Measurements from ENCODE around the gene EPB41L1. TPM values are rescaled to one million over a fixed set of nuclear protein-coding genes. Genes with fewer than 3 reads are reported as not detected.

The EPB41L1 gene
- total and polyA plus RNA-seq, 2 donors from 2014 or later = 53.2 to 230 TPM

GRCh38 chr20:36130390-36130789 lies 24.1 kb upstream of the EPB41L1 start:
- Histone ChIP-seq H3K9ac (ENCODE audit: low read length in 3 of 3) (no peak overlapping the region), H3K4me1 (ENCODE audit: control insufficient read depth in 2 of 3, insufficient read depth in 2 of 3, low read depth in 1 of 3, low read length in 3 of 3) (peaks cover 0 to 9% (median 0%) of the 10 kb centered on the region in 3 donors), H3K27me3 (ENCODE audit: control insufficient read depth, insufficient read depth, low read length) (no peaks in the 10 kb centered on the region), H3K36me3 (ENCODE audit: control insufficient read depth in 2 of 3, insufficient read depth in 3 of 3, low read length in 3 of 3) (peaks cover 0 to 4% (median 0%) of the 10 kb centered on the region in 3 donors), H3K27ac (ENCODE audit: low read depth in 2 of 2, low read length in 2 of 2) (no peak overlapping the region), H3K9me3 (ENCODE audit: control insufficient read depth in 2 of 3, insufficient read depth in 1 of 3, low read length in 3 of 3) (no peaks in the 10 kb centered on the region), H3K4me3 (ENCODE audit: low read length in 3 of 3) (no peak overlapping the region)
- intact Hi-C loops (cut with DNase I) = no loop called here
- no peak for TF ChIP-seq CTCF (IDR thresholded peaks at IDR 0.05; ENCODE audit: borderline replicate concordance, extremely low read depth, insufficient read depth)
- DNase-seq = no peak
- no peak for FAIRE-seq

GRCh38 chr20:36132802-36133211 lies 21.7 kb upstream of the EPB41L1 start:
- Histone ChIP-seq H3K4me3 (ENCODE audit: low read length in 3 of 3) (no peak overlapping the region), H3K9ac (ENCODE audit: low read length in 3 of 3) (no peak overlapping the region), H3K9me3 (ENCODE audit: control insufficient read depth in 2 of 3, insufficient read depth in 1 of 3, low read length in 3 of 3) (no peaks in the 10 kb centered on the region), H3K36me3 (ENCODE audit: control insufficient read depth in 2 of 3, insufficient read depth in 3 of 3, low read length in 3 of 3) (no peaks in the 10 kb centered on the region), H3K27ac (ENCODE audit: low read depth in 2 of 2, low read length in 2 of 2) (peak overlapping the region; percentile 41 to 49), H3K4me1 (ENCODE audit: control insufficient read depth in 2 of 3, insufficient read depth in 2 of 3, low read depth in 1 of 3, low read length in 3 of 3) (peaks cover 0 to 9% (median 0%) of the 10 kb centered on the region in 3 donors), H3K27me3 (ENCODE audit: control insufficient read depth, insufficient read depth, low read length) (no peaks in the 10 kb centered on the region)
- intact Hi-C loops (cut with DNase I) = no loop called here
- no peak for FAIRE-seq
- no peak for TF ChIP-seq CTCF (IDR thresholded peaks at IDR 0.05; ENCODE audit: borderline replicate concordance, extremely low read depth, insufficient read depth)
- no peak for DNase-seq

GRCh38 chr20:36133821-36134220 lies 20.7 kb upstream of the EPB41L1 start:
- Histone ChIP-seq H3K27ac (ENCODE audit: low read depth in 2 of 2, low read length in 2 of 2) (no peak overlapping the region), H3K4me1 (ENCODE audit: control insufficient read depth in 2 of 3, insufficient read depth in 2 of 3, low read depth in 1 of 3, low read length in 3 of 3) (peaks cover 0 to 4% (median under 1%) of the 10 kb centered on the region in 3 donors), H3K27me3 (ENCODE audit: control insufficient read depth, insufficient read depth, low read length) (no peaks in the 10 kb centered on the region), H3K4me3 (ENCODE audit: low read length in 3 of 3) (no peak overlapping the region), H3K36me3 (ENCODE audit: control insufficient read depth in 2 of 3, insufficient read depth in 3 of 3, low read length in 3 of 3) (no peaks in the 10 kb centered on the region), H3K9me3 (ENCODE audit: control insufficient read depth in 2 of 3, insufficient read depth in 1 of 3, low read length in 3 of 3) (no peaks in the 10 kb centered on the region), H3K9ac (ENCODE audit: low read length in 3 of 3) (no peak overlapping the region)
- no peak for TF ChIP-seq CTCF (IDR thresholded peaks at IDR 0.05; ENCODE audit: borderline replicate concordance, extremely low read depth, insufficient read depth)
- intact Hi-C loops (cut with DNase I) = no loop called here
- DNase-seq (no peak), FAIRE-seq (no peak)

- no peak overlapping the region for H3K4me3 ChIP-seq (ENCODE audit: low read length in 3 of 3)
- H3K4me1 ChIP-seq (ENCODE audit: control insufficient read depth in 2 of 3, insufficient read depth in 2 of 3, low read depth in 1 of 3, low read length in 3 of 3) = peaks cover 0 to 4% (median 4%) of the 10 kb centered on the region in 3 donors
These were observed 19.4 kb upstream of the EPB41L1 start for GRCh38 chr20:36135159-36135558.

More at GRCh38 chr20:36135159-36135558, 19.4 kb upstream of the EPB41L1 start:
- intact Hi-C loops (cut with DNase I) = loop anchor here (5.0 kb wide), 1 partner anchor 143 kb away; no protein-coding TSS in a partner anchor
- DNase-seq (peak in 1 of 5 donors; percentile 12), FAIRE-seq (no peak)
- Histone ChIP-seq H3K27me3 (ENCODE audit: control insufficient read depth, insufficient read depth, low read length) (no peaks in the 10 kb centered on the region), H3K27ac (ENCODE audit: low read depth in 2 of 2, low read length in 2 of 2) (peak overlapping the region in 1 of 2 donors; percentile 3), H3K9me3 (ENCODE audit: control insufficient read depth in 2 of 3, insufficient read depth in 1 of 3, low read length in 3 of 3) (no peaks in the 10 kb centered on the region), H3K36me3 (ENCODE audit: control insufficient read depth in 2 of 3, insufficient read depth in 3 of 3, low read length in 3 of 3) (no peaks in the 10 kb centered on the region), H3K9ac (ENCODE audit: low read length in 3 of 3) (no peak overlapping the region)
- TF ChIP-seq CTCF (IDR thresholded peaks at IDR 0.05; ENCODE audit: borderline replicate concordance, extremely low read depth, insufficient read depth) = no peak

Measured in kidney (tissue), 14 donors.